Right atrium auricular region (tissue), 2 donors: ENCODE measurements around the gene NCL. TPM values are rescaled to one million over a fixed set of nuclear protein-coding genes. Genes with fewer than 3 reads are reported as not detected.
"Not testable (repeated sequence)": the region's sequence is repeated elsewhere in the genome, so short reads cannot be mapped to it uniquely, and the experiment has no call there.

ENCODE experiments used
- DNase-seq: peaks from one replicate; pipeline ENCODE4 v3.0.0-alpha.2; 2019; ENCODE audit warnings: low spot score
- H3K27ac ChIP-seq, 2 donors: fragments of 200-600 bp; sonication (generic); 1 replicate in 1 of 2; 2 replicates in 1 of 2; pipeline ENCODE4 v1.5.1; 2016 to 2019
- H3K27me3 ChIP-seq, 2 donors: fragments of 200-600 bp; sonication (generic); one replicate each; pipeline versions ENCODE4 v1.5.1 to v1.6.0; 2017 to 2019
- H3K36me3 ChIP-seq: fragments of 200-600 bp; sonication (generic); one replicate; pipeline ENCODE4 v1.5.1; 2016
- H3K4me1 ChIP-seq, 2 donors: fragments of 200-600 bp; sonication (generic); one replicate each; pipeline versions ENCODE4 v1.5.1 to v1.6.0; 2017 to 2019
- H3K4me3 ChIP-seq, 2 donors: fragments of 200-600 bp; sonication (generic); 1 replicate in 1 of 2; 2 replicates in 1 of 2; pipeline ENCODE4 v1.5.1; 2017 to 2019; ENCODE audit warnings: mild to moderate bottlenecking in 1 of 2, moderate library complexity in 1 of 2
- H3K9me3 ChIP-seq, 2 donors: fragments of 200-600 bp; sonication (generic); one replicate each; pipeline ENCODE4 v1.5.1; 2019
- CTCF ChIP-seq, 2 donors: fragments of 200-600 bp; sonication (generic); IDR thresholded peaks; one replicate each; pipeline ENCODE4 v1.5.1; 2019; ENCODE audit warnings: antibody characterized with exemption in 2 of 2
- total RNA-seq, 2 donors: library from RNA; depleted of rRNA; stranded (reverse); fragments of >200 nt; gene quantifications; one replicate each; pipeline ENCODE4 v1.1.0, GENCODE V29; 2016

The NCL gene
- total RNA-seq, 2 donors from 2014 or later, result 73.5 to 85.8 TPM

- H3K4me1 ChIP-seq, result no peaks in the 10 kb centered on the region
- no peak for DNase-seq
- TF ChIP-seq CTCF (IDR thresholded peaks at IDR 0.05), result no peak
- H3K4me3 ChIP-seq, result no peak overlapping the region
- H3K27ac ChIP-seq, result no peak overlapping the region
- H3K27me3 ChIP-seq, result no peaks in the 10 kb centered on the region
- no peaks in the 10 kb centered on the region for H3K9me3 ChIP-seq
- no peaks in the 10 kb centered on the region for H3K36me3 ChIP-seq
Observed at GRCh38 chr2:231436957-231437356, 27.3 kb downstream of the NCL start.

- Histone ChIP-seq H3K27me3 (no peaks in the 10 kb centered on the region), H3K27ac (no peak overlapping the region), H3K4me3 (no peak overlapping the region), H3K9me3 (no peaks in the 10 kb centered on the region), H3K4me1 (no peaks in the 10 kb centered on the region), H3K36me3 (no peaks in the 10 kb centered on the region)
- no peak for DNase-seq
- no peak for TF ChIP-seq CTCF (IDR thresholded peaks at IDR 0.05)
Observed at GRCh38 chr2:231433990-231434389, 30.3 kb downstream of the NCL start.

GRCh38 chr2:231431606-231432005 is 32.7 kb downstream of the NCL start:
- Histone ChIP-seq H3K4me3 (no peak overlapping the region), H3K27me3 (no peaks in the 10 kb centered on the region), H3K27ac (no peak overlapping the region), H3K4me1 (no peaks in the 10 kb centered on the region), H3K9me3 (no peaks in the 10 kb centered on the region), H3K36me3 (no peaks in the 10 kb centered on the region)
- TF ChIP-seq CTCF (IDR thresholded peaks at IDR 0.05), result no peak
- no peak for DNase-seq

- not testable (repeated sequence) for H3K36me3 ChIP-seq, H3K4me3 ChIP-seq, H3K4me1 ChIP-seq, H3K27me3 ChIP-seq, H3K27ac ChIP-seq, H3K9me3 ChIP-seq, DNase-seq
Observed at GRCh38 chr2:231430437-231430836, 33.8 kb downstream of the NCL start.

- no peak for DNase-seq
- Histone ChIP-seq H3K4me3 (no peak overlapping the region), H3K27me3 (no peaks in the 10 kb centered on the region), H3K36me3 (no peaks in the 10 kb centered on the region), H3K9me3 (no peaks in the 10 kb centered on the region), H3K27ac (no peak overlapping the region), H3K4me1 (no peaks in the 10 kb centered on the region)
- no peak for TF ChIP-seq CTCF (IDR thresholded peaks at IDR 0.05)
Observed at GRCh38 chr2:231429901-231430300, 34.4 kb downstream of the NCL start.

GRCh38 chr2:231429152-231429551 is 35.1 kb downstream of the NCL start:
- no peak for TF ChIP-seq CTCF (IDR thresholded peaks at IDR 0.05)
- H3K9me3 ChIP-seq, result no peaks in the 10 kb centered on the region
- no peak overlapping the region for H3K27ac ChIP-seq
- no peaks in the 10 kb centered on the region for H3K36me3 ChIP-seq
- no peak for DNase-seq
- no peaks in the 10 kb centered on the region for H3K27me3 ChIP-seq
- no peak overlapping the region for H3K4me3 ChIP-seq
- H3K4me1 ChIP-seq, result no peaks in the 10 kb centered on the region
